ENCODE data around the gene PKM.

PKM gene

DNA sequence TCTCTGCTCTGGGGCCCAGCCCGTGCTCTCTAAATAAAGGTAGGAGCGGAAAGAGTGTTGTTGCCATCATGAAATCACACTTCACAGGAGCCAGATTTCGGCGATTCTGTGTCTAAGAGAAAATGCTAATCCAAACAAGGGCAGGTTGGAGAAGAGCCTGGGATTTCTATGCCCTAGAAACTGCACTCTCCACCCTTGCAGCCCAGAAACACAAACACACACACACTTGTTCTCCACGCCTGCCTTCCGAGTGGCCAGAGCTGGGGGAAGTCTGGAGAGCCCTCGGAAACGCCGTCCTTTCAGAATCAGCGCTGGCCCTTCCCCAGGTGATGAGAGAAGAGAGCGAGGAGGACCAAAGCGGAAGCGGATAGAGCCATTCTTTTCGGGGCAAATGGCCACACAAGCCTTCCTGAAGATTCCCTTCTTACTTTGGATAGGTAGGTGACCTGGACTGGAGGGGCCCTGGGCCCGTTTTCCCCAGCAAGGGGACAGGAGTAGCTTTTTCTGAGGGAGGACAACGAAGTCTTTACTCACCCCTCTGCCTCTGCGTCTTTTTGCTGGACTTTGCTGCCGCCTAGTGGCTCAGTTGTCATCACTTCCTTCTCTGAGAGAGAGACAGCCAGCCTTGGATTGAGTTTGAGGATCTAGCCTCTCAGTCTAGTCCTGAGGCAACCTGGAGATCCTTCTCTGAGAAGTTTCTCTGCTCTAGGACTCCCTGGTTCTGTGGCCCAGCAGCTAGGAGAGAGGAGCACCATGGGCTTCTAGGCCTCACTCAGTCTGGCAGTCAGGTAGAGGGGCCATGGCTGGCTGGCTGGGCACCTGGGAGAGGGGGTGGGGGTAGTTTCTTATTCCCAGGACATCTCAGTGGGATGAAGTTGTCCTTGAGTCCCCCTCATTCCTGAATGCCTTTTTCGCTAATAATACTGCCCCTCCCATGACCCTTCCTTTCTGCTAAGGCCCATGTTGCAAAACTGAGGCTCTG lies 75.1 kb downstream of the PKM start:
- DNase-seq (ENCODE audit: low read depth): peak; percentile 68

GRCh38 chr15:72155003-72155621 lies 75.9 kb downstream of the PKM start:
- no peak for DNase-seq (ENCODE audit: low read depth)

GRCh38 chr15:72154316-72154715 lies 76.7 kb downstream of the PKM start:
- no peak for DNase-seq (ENCODE audit: low read depth)

DNA sequence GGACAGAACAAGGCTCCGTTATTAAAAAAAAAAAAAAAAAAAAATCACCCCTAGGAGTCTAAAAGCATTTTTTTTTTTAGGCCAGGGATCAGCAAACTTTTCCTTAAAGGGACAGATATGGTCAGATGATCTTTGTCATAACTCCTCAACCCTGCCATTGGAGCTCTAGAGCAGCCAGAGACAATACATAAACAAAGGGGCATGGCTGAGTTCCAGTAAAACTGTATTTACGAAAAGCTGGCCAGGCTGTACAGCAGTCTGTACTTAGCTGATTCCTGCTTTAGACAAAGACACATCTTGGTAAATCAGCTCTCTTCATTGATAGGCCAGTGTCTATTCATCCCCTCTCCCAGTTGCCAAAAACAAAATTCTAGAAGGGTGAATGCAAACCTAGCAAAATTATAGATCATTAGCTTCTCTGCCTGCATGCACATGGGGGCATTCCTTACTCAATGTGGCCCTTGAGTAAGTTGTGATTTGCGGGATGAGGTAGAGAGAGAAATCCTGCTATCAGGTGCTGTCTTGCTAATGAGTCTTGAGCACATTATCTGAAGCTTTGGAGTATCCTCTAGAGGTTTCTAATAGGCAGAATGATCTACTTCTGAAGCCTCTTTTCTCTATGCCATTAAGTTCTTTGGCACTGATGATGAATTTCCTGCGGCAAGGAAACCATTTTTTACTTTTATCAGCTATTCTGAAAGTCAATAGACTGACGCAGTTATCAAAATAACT lies 77.6 kb downstream of the PKM start:
- DNase-seq (ENCODE audit: low read depth): no peak
